Tibial nerve (tissue), 4 donors: Measurements from ENCODE around the gene RNF214.

Experiments used
- EP300 ChIP-seq, 2 donors: sonication (generic); formaldehyde crosslinking; IDR thresholded peaks; one replicate each; pipeline ENCODE4 v1.6.1; 2017; ENCODE audit warnings: antibody characterized with exemption in 2 of 2, mild to moderate bottlenecking in 1 of 2
- POLR2A ChIP-seq, 2 donors: fragments of 450-650 bp; IDR thresholded peaks; one replicate each; pipeline ENCODE4 v1.6.1; 2017; ENCODE audit warnings: antibody characterized with exemption in 2 of 2, mild to moderate bottlenecking in 2 of 2, moderate library complexity in 2 of 2
- TF ChIP-seq, protein P1 (sequence below), 5 experiments: fragments of 200-600 bp in 3 of 5; fragments of 450-650 bp in 2 of 5; sonication (generic) in 3 of 5; IDR thresholded peaks; one replicate each; pipeline ENCODE4 v1.5.1; 2016 to 2019; ENCODE audit warnings: antibody characterized with exemption in 5 of 5, mild to moderate bottlenecking in 3 of 5, moderate library complexity in 2 of 5

DNA sequence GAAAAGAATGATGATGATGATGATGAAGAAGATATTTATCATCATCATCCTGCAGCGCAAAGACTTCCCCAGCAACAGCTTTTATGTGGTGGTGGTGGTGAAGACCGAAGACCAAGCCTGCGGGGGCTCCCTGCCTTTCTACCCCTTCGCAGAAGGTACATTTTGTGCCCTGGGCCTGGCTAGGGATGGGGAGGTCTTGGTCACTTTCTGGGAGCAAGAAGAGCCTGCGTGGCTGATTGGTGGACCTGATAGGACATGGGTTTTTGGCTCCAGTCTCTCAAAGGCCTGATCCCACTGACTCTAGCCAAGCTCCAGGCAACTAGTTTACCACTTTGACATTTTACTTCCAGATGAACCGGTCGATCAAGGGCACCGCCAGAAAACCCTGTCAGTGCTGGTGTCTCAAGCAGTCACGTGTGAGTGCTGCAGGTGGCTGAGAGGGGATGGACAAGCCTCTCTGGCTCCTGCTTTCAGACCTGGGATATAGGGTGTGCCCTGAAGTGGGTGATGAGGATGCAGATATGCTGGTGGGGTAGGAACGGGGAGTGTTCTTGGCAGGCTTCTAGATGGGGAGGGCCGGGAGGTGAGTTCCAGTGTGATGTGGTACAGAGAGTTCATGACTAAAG lies 48.6 kb upstream of the RNF214 start:
- TF ChIP-seq, protein P1, sequence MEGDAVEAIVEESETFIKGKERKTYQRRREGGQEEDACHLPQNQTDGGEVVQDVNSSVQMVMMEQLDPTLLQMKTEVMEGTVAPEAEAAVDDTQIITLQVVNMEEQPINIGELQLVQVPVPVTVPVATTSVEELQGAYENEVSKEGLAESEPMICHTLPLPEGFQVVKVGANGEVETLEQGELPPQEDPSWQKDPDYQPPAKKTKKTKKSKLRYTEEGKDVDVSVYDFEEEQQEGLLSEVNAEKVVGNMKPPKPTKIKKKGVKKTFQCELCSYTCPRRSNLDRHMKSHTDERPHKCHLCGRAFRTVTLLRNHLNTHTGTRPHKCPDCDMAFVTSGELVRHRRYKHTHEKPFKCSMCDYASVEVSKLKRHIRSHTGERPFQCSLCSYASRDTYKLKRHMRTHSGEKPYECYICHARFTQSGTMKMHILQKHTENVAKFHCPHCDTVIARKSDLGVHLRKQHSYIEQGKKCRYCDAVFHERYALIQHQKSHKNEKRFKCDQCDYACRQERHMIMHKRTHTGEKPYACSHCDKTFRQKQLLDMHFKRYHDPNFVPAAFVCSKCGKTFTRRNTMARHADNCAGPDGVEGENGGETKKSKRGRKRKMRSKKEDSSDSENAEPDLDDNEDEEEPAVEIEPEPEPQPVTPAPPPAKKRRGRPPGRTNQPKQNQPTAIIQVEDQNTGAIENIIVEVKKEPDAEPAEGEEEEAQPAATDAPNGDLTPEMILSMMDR (IDR thresholded peaks at IDR 0.05), result no peak
- TF ChIP-seq POLR2A (IDR thresholded peaks at IDR 0.05), result no peak
- no peak for TF ChIP-seq EP300 (IDR thresholded peaks at IDR 0.05)
